HG03460 (cell line): ENCODE data around the gene DUSP3.

Source experiments
- ATAC-seq: cut with Tn5 transposase; IDR thresholded peaks from one replicate; pipeline ENCODE4 v1.9.1; 2021; ENCODE audit not compliant: unreplicated experiment

The DUSP3 gene

DNA sequence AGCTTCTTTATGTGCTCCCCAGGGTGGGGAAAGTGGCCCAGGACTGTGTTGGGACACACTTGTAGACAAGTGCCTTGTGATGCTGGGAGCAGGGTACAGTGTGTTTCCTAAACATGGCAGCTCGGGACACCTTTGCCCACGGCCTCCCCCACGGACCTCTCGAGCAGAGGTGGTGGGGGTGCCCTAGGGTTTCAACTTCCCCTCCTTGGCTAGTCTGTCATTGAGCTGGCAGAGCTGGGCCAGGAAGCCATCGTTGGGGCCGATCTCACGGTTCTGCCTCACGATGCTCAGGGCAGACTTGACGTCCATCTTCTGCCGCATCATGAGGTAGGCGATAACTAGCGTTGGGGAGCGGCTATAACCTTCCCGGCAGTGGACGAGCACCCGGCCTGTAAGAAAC is 9.4 kb downstream of the DUSP3 start:
- no peak for ATAC-seq

DNA sequence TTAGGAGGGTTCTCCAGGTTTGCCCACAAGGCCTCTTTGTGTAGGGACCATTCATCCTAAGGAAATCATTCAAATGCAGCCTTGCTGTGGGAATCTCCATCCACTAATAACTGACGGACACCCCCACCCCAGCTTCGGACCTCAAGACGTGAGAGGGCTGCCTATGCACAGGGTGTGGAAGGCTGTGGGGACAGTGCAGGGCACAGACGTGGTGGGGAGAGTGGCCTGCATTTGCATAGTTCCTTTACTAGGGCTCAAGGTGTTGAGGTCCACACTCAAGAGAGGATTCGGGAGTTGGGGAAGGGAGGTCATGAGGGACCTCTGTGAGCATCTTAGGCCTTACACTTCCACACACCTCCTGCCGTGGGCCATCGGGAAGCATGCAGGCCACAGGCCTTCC is 9.8 kb downstream of the DUSP3 start:
- no peak for ATAC-seq

DNA sequence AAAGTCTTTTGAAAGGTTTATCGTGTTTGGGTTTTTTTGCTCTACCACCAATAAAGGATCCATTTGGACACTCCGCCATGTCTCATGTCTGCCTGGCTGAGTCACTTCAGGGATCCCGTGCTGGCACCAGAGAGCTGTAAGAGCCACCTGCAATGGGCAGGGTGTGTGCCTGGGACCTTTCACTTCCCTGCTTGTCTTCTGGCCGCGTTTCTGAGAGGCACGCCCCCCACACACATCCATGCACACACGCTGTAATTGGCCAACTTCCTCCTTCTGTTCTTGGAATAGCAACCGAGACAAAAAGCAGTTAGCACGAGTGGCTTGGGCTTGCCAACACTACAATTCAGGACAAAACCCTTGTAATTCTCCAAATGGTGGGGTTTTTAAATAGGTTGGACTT is 10.4 kb downstream of the DUSP3 start:
- no peak for ATAC-seq

DNA sequence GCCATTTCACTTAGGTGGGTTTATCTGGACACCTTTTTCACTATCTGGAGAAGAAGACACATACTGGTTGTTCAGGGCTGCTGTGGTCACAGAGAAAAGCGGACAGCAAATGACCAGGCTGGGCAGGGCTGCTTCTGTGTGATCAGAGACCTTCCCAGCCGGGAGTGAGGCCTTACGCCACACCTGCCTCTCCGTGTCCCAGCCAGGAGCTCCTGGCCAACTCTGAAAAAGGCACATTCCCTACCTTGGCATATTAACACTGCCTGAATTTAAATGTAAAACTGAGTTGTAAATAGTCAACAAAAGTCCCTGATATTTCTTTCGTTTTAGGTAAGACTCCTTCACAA is 11.1 kb downstream of the DUSP3 start:
- ATAC-seq = no peak

DNA sequence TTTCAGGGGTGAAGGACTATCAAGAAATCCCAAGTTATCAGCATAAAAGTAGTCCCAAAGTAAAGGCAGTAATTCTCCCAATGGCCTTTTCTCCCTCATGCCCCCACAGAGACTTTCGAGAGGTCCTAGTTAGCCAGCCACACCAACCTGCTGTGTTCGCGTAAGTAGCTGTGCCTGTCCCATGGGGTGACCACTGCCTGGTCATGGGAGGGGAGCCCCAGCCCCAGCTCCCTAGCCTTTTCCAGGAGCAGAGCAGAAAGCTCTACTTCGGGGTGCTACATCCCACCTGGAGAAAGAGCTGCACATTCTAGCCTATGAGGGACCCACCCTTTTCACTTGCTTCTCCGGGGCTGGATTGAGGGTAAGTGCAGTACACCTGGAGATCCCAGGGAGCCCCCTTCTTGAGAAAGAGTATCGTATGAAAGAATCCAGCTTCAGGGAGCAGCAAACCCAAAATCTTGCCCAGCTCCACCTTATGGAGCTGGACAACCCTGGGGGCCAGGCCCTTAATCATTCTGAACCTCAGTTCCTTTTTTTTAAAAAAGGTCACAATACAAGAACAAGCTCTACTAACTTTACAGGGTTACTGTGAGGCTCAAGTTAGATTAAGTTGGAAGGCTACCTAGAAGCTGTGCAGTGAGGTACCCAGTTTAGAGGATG is 11.6 kb downstream of the DUSP3 start:
- ATAC-seq = no peak

DNA sequence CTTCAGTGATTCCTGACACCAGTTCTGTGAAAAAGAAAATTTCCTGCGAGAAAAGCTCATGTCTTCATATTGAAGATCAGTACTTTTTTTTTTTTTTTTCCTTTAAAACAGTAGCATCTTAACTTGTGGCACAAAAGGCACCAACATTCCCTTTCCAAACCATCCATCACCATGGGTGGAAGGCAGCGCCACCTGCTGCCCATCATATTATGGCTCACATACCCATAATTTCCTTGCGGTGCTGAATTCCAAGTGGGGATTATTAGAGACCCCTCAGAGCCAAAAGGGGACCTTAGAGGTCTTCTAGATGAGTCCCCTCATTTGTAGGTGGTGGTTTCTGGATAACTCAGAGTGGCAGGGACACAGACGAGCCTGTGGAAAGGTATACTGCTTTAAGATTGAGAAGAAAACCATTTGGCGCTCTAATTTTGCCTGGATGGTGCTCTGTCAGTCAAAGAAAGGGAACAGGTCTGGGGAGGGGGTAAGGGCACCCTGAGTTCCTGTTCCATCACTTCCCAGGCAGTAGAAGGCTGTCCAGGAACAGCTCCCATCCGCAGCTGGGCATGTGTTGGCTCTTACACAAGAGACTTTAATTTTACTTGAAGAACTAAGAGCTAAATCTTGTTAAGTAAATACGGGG is 12.2 kb downstream of the DUSP3 start:
- no peak for ATAC-seq

DNA sequence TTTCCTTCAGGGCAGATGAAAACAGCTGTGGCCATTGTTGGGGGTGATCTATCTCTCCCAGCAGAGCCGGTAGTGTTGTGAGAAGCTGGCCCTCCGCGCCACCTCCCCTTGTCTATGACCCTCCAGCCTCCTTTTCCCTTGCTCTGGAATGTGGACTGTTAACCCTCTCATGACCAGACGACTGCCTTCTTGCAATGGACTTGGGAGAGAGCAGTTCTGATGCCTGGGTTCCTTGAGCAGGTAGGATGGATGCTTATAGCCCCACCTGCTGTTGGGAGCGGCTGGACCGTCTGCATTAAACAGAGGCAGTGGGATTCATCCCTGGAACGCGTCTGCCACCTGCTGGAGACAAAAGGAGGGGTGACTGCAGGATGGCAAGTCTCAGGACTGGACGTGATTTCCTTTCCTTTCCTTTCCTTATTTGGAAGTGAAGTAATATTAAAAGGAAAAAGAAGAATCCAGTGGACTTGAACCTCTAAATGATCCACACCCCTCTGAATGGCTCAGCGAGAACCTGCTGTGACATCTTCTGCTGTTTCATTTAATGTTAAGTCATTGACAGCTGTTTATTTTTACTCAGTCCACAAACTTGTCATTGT is 18.4 kb downstream of the DUSP3 start:
- no peak for ATAC-seq

DNA sequence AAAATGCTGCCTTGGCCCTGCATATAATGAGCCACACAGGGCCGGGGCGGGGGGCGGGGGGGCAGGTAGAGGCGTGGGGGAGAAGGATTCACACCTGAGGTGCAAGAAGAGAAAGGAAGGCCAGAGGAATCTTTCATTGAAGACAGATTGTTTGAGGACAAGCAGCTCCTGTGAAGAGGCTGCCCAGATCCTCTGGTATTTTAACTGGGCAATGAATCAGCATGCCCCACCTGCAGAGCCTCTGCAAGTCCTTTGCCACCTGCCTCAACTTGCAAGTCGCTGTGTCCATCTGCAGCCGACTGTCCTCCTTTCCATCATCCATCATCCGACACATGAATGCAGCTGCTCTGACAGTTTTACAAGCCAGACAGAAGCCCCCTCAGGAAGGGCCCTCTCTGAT is 18.9 kb downstream of the DUSP3 start:
- ATAC-seq = no peak

DNA sequence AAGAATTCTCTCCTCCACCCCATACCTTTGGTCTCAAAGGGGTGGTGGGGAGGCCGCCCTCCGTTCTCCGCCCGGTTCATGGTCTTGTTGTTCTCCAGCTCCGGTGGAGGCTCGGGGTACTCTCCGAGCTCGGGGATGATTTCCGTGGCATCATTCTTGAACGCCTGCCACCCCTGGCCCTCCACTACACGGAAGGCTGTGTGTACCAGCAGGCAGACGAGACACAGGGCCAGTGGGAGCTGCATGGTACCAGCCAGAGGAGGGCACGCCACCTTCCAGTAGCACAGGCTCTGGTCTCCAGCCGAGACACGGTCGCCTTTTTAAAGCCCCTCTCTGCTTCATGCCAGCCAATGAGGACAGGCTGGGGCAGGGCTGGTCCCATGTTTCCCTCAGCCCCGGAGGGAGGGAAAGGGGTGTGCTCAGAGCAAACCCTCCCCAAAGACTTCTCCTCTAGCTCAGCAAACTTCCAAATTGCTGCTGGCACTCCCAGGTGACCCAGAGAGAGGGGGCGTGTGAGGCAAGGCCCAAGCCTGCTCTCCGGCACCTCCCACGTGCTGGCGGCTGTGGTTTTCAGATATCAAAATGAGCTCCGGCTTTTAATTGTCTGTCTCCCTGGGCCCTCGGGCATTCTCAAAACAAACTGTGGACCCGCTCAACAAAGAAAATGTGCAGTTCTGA is 20.1 kb downstream of the DUSP3 start, which contains the start of gene SOST:
Gene SOST, minus strand, starts transcription at position 295 of the 678 bp plus-strand sequence. Its CDS starts 50 bp downstream, at position 245.
- ATAC-seq = no peak

DNA sequence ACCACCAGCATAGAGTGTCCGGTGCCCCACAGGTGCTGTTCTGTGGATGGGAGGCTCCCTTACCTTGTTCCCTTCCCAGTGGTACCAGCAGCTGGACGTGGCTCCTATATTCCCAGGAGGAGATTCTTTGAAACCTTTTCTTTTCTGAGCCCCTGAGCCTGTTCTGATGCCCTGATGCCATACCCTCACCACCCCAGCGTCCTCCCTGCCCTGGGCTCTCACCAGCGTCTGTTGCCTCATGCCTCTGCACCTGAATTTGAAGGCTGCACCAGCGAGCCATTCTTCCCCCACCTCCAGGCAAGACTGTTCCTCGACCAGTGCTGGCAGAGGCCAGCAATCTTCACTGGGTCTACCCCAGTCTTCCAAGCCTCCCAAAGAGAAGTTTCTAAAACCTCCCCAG is 20.7 kb downstream of the DUSP3 start:
- ATAC-seq = no peak

DNA sequence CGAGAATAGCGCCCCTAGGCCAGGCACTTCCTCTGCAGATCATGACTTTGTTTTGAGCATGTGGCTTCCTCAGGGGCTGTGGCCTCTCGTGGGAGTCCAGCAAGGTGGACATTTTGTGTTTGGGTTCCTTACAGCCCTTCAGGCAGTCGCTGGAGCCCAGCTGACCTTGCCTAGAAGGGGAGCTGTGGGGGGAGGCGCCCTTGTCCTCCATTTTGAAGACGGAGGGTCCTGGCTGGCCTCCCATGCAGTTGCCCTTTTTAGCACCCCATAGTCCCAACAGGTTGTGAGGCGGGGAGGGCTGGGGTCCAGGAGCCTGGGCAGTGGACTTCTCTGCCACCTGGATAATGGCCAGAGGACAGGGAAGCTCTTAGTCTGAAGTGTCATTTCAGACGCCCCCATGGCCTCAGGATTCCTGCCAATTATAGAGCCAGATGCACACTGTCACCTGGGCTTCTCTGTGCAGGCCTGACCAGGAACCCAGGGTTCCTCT is 21.6 kb downstream of the DUSP3 start:
- ATAC-seq = no peak

DNA sequence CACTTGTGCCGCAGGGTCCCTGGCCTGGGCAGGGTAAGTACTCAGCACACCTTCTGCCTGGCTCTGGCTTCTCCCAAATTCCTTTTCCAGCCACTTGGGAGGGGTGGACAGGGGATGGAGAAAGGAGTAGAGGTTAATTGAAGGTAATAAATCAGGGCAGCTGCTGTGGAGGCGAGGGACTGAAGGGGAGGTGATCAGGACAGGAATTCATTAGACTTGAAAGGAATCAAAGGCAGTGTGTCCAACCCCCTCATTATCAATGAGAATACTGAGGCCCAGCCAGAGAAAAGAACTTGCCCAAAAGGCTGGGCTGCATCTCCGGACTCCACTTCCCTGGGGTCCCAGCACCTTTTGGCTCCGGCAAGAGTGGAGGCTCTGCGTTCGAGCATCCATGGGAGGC is 22.6 kb downstream of the DUSP3 start:
- ATAC-seq = no peak

DNA sequence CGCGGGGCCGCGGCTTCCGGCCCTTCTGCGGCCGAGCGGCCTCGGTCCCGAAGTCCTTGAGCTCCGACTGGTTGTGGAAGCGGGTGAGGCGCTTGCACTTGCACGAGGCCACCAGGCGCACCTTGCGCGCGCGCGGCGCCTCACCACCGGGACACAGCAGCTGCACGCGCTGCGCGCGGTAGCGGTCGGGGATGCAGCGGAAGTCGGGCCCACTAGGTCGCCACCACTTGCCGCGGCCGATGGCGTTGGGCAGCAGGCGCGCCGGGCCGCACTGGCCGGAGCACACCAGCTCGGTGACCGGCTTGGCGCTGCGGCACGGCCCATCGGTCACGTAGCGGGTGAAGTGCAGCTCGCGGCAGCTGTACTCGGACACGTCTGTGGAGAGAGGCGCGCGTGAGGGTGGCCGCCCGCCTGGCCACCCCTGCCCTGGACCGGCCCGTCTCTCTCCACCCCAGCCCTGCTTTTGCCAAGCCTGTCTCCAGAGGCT is 23.3 kb downstream of the DUSP3 start:
- ATAC-seq = no peak

DNA sequence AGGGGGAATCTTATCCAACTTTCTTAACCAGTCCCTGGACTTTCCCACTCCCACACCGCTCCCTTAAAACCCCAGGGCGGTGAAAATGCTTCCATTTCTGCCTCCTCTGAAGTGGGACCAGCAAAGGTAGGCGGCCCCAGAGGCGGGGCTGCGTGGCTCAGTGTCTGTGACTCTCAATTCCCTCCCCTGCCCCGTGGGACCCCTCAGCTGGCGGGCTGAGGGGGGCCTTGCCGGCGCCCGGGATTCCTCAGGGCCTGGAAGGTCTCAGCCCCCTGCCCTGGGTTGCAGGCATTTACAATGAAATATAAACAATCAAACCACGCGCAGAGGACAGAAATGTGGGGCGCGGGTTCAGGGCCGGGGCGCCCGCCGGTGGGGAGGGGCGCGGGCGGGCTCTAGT is 23.8 kb downstream of the DUSP3 start:
- ATAC-seq = no peak

DNA sequence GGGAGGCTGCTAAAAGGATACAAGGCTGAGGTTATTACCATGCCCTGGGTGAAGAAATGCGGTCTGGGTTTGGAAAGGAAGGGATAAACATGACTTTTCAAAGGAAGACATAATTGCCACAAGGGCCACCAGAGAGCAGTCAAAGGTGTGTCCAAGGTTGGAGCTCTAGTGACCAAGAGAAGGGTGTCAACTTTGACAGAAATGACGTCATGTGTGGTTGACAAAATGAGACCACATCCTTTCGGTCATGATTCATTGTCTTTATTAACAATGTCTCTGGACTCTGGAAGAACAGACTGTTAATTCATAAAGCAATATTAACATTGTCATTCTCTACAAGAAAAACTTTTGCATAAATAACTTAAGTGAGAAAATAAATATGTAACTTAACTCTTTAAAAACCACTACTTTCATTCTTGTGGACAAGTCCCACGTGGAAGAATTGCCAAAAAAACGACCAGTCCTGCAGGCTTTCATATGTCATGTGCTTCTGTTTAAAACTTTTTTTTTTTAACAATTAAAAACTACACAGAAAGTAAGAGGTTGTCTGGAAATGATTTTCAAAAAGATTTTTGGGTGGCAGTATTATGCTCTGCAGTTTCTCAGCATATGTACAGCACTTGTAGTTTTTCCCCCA is 25.2 kb downstream of the DUSP3 start:
- no peak for ATAC-seq

DNA sequence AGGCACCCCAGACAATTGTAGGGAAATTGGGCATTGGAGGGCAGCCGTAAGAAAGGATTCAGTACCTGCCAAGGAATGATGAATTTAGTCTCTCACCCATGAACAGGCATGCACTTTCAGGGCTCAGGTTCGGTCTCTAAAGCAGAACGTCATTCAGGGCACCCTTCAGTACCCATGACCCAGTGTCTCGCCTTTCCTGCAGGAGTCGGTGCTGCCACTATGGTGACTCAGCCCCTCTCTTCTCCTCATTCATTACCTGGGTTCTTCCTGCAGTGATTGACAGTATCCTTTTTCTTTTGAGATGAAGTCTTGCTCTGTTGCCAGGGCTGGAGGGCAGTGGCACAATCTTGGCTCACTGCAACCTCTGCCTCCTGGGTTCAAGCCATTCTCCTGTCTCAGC is 28.6 kb downstream of the DUSP3 start:
- no peak for ATAC-seq

DNA sequence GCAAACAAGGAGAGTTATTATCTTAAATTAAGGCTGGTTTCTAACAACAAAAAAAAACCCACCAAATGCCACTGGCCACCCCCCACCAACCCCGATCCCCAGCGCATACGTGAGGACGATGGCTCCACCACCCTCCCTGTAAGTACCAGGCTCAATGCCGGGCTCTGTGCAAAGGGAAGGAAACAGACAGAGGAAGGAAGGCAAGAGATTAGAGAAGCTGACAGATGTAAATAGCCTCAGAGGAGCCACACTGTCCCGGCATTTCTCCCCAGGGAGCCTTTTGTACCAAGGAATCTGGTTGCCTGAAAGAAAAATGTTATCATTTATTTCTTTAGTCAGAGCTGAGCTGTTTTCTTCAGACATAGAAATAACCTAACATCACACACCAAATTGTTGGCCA is 33.2 kb downstream of the DUSP3 start:
- no peak for ATAC-seq

DNA sequence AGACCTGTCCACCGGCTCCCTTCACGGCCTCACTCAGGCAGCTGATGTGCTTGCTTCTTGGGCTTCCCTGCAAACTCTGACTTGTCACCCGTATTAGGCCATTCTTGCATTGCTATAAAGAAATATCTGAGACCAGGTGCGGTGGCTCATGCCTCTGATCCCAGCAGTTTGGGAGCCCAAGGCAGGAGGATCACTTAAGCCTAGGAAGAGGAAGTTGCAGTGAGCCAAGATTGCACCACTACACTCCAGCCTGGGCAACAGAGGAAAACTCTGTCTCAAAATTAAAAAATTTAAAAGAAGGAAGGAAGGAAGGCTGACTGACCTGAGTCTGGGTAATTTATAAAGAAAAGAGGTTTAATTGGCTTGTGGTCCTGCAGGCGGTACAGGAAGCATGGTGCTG is 37.1 kb downstream of the DUSP3 start:
- ATAC-seq = no peak

DNA sequence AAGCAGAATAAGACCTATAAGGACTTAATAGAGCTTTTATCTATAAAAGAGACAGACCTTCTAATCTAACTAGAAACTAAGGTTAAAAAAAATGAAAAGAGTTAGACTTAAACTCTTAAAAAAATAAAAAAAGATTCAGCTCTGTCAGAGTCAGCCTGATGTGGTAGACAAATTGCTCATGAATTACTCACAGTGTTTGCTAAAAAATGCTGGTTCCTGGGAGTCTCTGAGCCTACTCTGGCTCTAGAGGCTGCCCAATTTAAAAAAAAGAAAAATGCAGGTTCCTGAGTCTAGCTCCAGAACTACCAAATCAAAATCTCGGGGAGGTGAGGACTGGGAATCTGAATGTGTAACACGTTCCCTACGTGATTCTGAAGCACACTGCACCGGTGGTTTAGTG is 38.2 kb downstream of the DUSP3 start:
- ATAC-seq = no peak

DNA sequence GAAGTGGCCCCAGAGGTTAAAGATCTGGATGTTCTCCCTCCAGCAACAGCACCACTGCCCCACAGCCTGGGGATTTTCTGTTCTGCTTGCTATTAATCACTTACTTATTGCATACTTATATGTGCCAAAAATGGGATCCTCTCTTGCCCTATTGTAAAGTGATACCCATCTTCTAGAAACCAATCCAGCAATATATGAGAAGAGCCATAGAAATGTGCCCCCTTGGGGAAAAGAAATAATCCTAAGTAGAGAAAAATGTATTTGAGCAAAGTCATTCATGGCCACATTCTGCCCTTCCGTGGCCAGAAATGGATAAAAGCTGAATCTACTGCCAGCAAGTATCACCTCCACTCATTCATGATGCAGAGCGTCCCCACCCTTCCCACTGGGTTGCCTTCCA is 41.1 kb downstream of the DUSP3 start:
- ATAC-seq = no peak

DNA sequence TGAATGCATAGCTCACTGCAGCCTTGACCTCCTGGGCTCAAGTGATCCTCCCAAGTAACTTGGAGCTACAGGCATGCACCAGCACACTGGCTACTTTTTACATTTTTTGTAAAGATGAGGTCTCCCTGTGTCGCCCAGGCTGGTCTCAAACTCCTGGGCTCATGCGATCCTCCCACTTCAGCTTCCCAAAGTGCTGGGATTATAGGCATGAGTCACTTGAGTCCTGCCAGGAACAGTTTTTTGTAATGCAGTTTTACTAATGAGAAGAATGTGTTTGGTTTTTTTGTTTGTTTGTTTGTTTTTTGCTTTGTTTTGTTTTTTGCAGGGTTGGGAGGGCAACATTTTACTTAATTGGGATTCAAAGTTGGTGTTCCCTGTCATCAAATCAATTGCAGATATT is 42.4 kb downstream of the DUSP3 start:
- ATAC-seq = no peak
